Activated CD8-positive, alpha-beta T cell treated with anti-CD3 and anti-CD28 coated beads for 36 hours (primary cell): ENCODE measurements around the gene S100A3. TPM values are rescaled to one million over a fixed set of nuclear protein-coding genes. Genes with fewer than 3 reads are reported as not detected.
A peak's percentile ranks its signal among the peaks of the same experiment; 100 is the strongest.

Experiments
- ATAC-seq: fragments of 200-7000 bp; cut with Tn5 transposase; one replicate; pipeline ENCODE4 v1.10.0; 2021; ENCODE audit warnings: mild to moderate bottlenecking, moderate library complexity
- CTCF ChIA-PET: fragments of 350-600 bp; sonication (Branson Sonifier 250); formaldehyde crosslinking; loops from one replicate; lab custom pipeline; 2021; ENCODE audit warnings: antibody characterized with exemption; lab: Charles Lee
- POLR2A ChIA-PET: fragments of 350-600 bp; sonication (Branson Sonifier 250); formaldehyde crosslinking; loops from one replicate; lab custom pipeline; 2021; ENCODE audit warnings: antibody characterized with exemption; lab: Charles Lee
- DNase-seq: peaks from one replicate; pipeline ENCODE4 v3.0.0-alpha.2; 2020
- H3K27ac Mint-ChIP-seq: one replicate; pipeline ENCODE4 v1.8.0; 2021; ENCODE audit warnings: mild to moderate bottlenecking, mixed read lengths
- H3K27me3 Mint-ChIP-seq: one replicate; pipeline ENCODE4 v1.8.0; 2021; ENCODE audit warnings: mixed read lengths
- H3K36me3 Mint-ChIP-seq: one replicate; pipeline ENCODE4 v1.8.0; 2021; ENCODE audit warnings: low read depth, mixed read lengths
- H3K4me1 Mint-ChIP-seq: one replicate; pipeline ENCODE4 v1.8.0; 2021; ENCODE audit warnings: low read depth, mixed read lengths
- H3K4me3 Mint-ChIP-seq: one replicate; pipeline ENCODE4 v1.8.0; 2021; ENCODE audit warnings: mild to moderate bottlenecking, moderate library complexity, mixed read lengths
- H3K9me3 Mint-ChIP-seq: one replicate; pipeline ENCODE4 v1.8.0; 2021; ENCODE audit warnings: mixed read lengths
- CTCF ChIP-seq: fragments of 200-600 bp; IDR thresholded peaks from one replicate; pipeline ENCODE4 v1.8.0; 2022; ENCODE audit warnings: antibody characterized with exemption, mild to moderate bottlenecking
- intact Hi-C: fragments of 100-400 bp; cut with micrococcal nuclease; formaldehyde crosslinking; loops from one replicate; pipeline ENCODE4 v1.10.0; 2022
- total RNA-seq, 2 experiments: library from RNA; stranded (reverse); gene quantifications; one replicate each; pipeline ENCODE4 v1.2.3, GENCODE V29; 2021

S100A3 gene
- total RNA-seq, 2 experiments from 2014 or later = not detected

GRCh38 chr1:153539395-153540093, 9.5 kb downstream of the S100A3 start:
- ChIA-PET CTCF (interaction anchor here (0.7 to 3.7 kb wide), 6 partner anchors 11 to 32 kb away, joined by 3 to 14 read pairs (median 4); no protein-coding TSS in a partner anchor), POLR2A (interaction anchor here (0.6 to 1.7 kb wide), 5 partner anchors 27 to 787 kb away, joined by 3 to 4 read pairs (median 3); partner anchors contain the start of gene S100A13)
- intact Hi-C loops = no loop called here
- no peak overlapping the region for H3K4me3 Mint-ChIP-seq
- no peaks in the 10 kb centered on the region for H3K27me3 Mint-ChIP-seq
- no peak for TF ChIP-seq CTCF
- DNase-seq (peak; percentile 54), ATAC-seq (no peak)
- peaks cover 25% of the 10 kb centered on the region for H3K36me3 Mint-ChIP-seq
- peaks cover 76% of the 10 kb centered on the region for H3K4me1 Mint-ChIP-seq
- no peaks in the 10 kb centered on the region for H3K9me3 Mint-ChIP-seq
- H3K27ac Mint-ChIP-seq = peak overlapping the region; percentile 91

- ATAC-seq (no peak), DNase-seq (no peak)
- Mint-ChIP-seq H3K36me3 (peaks cover 24% of the 10 kb centered on the region), H3K27ac (peak overlapping the region; percentile 27), H3K27me3 (no peaks in the 10 kb centered on the region), H3K9me3 (no peaks in the 10 kb centered on the region), H3K4me1 (peaks cover 75% of the 10 kb centered on the region), H3K4me3 (no peak overlapping the region)
- ChIA-PET POLR2A (interaction anchor here (7.9 kb wide), 1 partner anchor 32 kb away, joined by 80 read pairs; no protein-coding TSS in a partner anchor), CTCF (interaction anchor here (1.6 to 3.7 kb wide), 2 partner anchors 28 to 96 kb away, joined by 3 to 13 read pairs; partner anchors contain the start of gene CHTOP)
- intact Hi-C loops = no loop called here
- no peak for TF ChIP-seq CTCF
Observed at GRCh38 chr1:153538315-153538821, 10.7 kb downstream of the S100A3 start.

GRCh38 chr1:153537376-153537730, 11.7 kb downstream of the S100A3 start:
- no peak for DNase-seq
- Mint-ChIP-seq H3K4me3 (peak overlapping the region; percentile 95), H3K27me3 (no peaks in the 10 kb centered on the region), H3K27ac (peak overlapping the region; percentile 98), H3K36me3 (peaks cover 17% of the 10 kb centered on the region), H3K4me1 (peaks cover 75% of the 10 kb centered on the region), H3K9me3 (no peaks in the 10 kb centered on the region)
- POLR2A ChIA-PET = interaction anchor here (1.3 to 7.9 kb wide), 4 partner anchors 9 to 97 kb away, joined by 3 to 97 read pairs (median 46); partner anchors contain the start of genes CHTOP, S100A3 and S100A4
- CTCF ChIA-PET = interaction anchor here (1.3 to 1.6 kb wide), 2 partner anchors 31 to 97 kb away, joined by 3 to 5 read pairs; partner anchors contain the start of gene CHTOP
- ATAC-seq = no peak
- intact Hi-C loops = no loop called here
- TF ChIP-seq CTCF = no peak

- intact Hi-C loops = no loop called here
- DNase-seq (no peak), ATAC-seq (no peak)
- peak overlapping the region; percentile 98 for H3K27ac Mint-ChIP-seq
- peaks cover 17% of the 10 kb centered on the region for H3K36me3 Mint-ChIP-seq
- no peaks in the 10 kb centered on the region for H3K9me3 Mint-ChIP-seq
- H3K27me3 Mint-ChIP-seq = no peaks in the 10 kb centered on the region
- H3K4me1 Mint-ChIP-seq = peaks cover 74% of the 10 kb centered on the region
- POLR2A ChIA-PET = interaction anchor here (1.3 to 7.9 kb wide), 5 partner anchors 9 to 98 kb away, joined by 3 to 97 read pairs (median 11); partner anchors contain the start of genes CHTOP, S100A3 and S100A4
- TF ChIP-seq CTCF = no peak
- peak overlapping the region; percentile 95 for H3K4me3 Mint-ChIP-seq
- CTCF ChIA-PET = interaction anchor here (1.3 to 2.5 kb wide), 4 partner anchors 30 to 97 kb away, joined by 3 to 8 read pairs (median 4); partner anchors contain the start of gene CHTOP
Observed at GRCh38 chr1:153536671-153537375, 12.2 kb downstream of the S100A3 start.
